ENCODE results near the gene CUL4A. TPM values are rescaled to one million over a fixed set of nuclear protein-coding genes. Genes with fewer than 3 reads are reported as not detected.

Gene CUL4A
- total RNA-seq, 4 donors from 2014 or later: 87.6 to 150 (median 110) TPM

DNA sequence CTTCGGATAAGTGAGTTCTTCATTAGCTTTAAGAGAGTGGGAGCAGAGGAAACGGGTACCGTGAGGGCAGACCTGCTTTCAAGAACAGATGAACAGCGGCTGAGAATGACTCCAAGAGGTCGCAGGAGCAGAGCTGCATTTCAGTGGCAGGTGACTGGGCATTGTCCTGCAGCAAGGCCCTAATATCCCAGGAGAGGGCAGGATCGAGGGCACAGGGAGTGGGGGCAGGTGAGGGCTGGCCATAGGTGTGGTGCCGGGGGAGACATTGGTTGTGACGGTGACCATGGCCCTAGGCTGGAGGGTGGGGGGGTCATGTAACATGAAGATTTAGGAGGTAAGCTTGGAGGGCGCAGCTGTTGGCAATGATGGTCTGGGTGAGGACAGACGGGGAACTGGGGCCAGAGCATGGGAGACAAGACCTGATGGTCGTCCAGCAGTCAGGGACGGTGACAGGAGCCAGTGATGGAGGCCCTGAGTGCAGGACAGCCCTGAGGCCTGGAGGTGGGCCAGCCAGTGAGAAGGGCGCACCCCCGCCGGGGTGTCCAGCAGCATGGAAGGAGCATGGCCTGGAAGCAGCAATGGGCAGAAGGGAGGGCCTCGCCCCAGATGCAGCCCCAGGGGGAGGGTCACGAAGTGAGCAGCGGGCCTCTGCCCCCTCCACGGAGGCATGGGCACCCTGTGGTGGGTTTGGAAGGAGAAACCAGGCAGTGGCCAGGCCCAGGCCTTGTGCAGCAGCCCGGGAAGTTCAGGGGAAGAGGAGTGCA is 58.4 kb downstream of the CUL4A start:
- 87 to 100% methylated on average over 1 to 20 of the region's 20 CpGs for WGBS, 2 donors (ENCODE audit: low coverage in 1 of 2)
- H3K27me3 ChIP-seq: no peaks in the 10 kb centered on the region
- H3K9me3 ChIP-seq: no peaks in the 10 kb centered on the region
- H3K4me1 ChIP-seq: no peaks in the 10 kb centered on the region
- H3K4me3 ChIP-seq: no peak overlapping the region
- intact Hi-C loops (cut with DNase I; ENCODE audit: low total_unique reads): no loop called here
- H3K27ac ChIP-seq: no peak overlapping the region
- DNase-seq: no peak
- in situ Hi-C loops (cut with MboI; ENCODE audit: low pct_ligation_motif_present in 1 of 4, low pct_unique_long_range_greater_than_20kb in 1 of 4, low sequenced_read_pairs in 3 of 4): no loop called here
- TF ChIP-seq EP300 (IDR thresholded peaks at IDR 0.05; ENCODE audit: low read depth) (no peak), POLR2AphosphoS5 (IDR thresholded peaks at IDR 0.05) (no peak), POLR2A (IDR thresholded peaks at IDR 0.05) (no peak)
- TF ChIP-seq, protein P1, sequence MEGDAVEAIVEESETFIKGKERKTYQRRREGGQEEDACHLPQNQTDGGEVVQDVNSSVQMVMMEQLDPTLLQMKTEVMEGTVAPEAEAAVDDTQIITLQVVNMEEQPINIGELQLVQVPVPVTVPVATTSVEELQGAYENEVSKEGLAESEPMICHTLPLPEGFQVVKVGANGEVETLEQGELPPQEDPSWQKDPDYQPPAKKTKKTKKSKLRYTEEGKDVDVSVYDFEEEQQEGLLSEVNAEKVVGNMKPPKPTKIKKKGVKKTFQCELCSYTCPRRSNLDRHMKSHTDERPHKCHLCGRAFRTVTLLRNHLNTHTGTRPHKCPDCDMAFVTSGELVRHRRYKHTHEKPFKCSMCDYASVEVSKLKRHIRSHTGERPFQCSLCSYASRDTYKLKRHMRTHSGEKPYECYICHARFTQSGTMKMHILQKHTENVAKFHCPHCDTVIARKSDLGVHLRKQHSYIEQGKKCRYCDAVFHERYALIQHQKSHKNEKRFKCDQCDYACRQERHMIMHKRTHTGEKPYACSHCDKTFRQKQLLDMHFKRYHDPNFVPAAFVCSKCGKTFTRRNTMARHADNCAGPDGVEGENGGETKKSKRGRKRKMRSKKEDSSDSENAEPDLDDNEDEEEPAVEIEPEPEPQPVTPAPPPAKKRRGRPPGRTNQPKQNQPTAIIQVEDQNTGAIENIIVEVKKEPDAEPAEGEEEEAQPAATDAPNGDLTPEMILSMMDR (IDR thresholded peaks at IDR 0.05): no peak
- peaks cover 0 to 16% (median 1%) of the 10 kb centered on the region in 4 donors for H3K36me3 ChIP-seq

DNA sequence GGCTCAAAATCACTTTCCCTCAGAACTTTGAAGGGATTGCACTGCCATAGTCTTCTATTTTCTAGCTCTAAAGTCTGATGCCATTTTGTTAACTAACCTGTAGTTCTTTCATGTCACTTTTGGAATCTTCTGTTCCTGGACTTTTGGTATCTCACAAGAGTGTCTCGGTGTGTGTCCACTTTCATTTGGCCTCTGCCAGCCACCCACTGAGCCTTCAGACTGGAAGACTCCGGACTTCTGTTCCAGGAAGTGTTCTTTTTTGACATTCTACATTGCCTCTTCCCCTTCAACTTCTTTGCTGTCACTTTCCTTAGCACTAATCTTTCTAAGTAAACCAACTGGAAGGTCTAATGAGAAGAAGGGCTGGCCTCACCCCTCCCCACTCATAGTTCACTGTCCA is 62.6 kb downstream of the CUL4A start:
- intact Hi-C loops (cut with DNase I; ENCODE audit: low total_unique reads): no loop called here
- Histone ChIP-seq H3K36me3 (no peaks in the 10 kb centered on the region), H3K9me3 (no peaks in the 10 kb centered on the region), H3K27ac (no peak overlapping the region), H3K4me1 (peaks cover 0 to 4% (median 0%) of the 10 kb centered on the region in 4 donors), H3K4me3 (no peak overlapping the region), H3K27me3 (no peaks in the 10 kb centered on the region)
- TF ChIP-seq POLR2AphosphoS5 (IDR thresholded peaks at IDR 0.05): no peak
- TF ChIP-seq EP300 (IDR thresholded peaks at IDR 0.05; ENCODE audit: low read depth): no peak
- TF ChIP-seq, protein P1 (IDR thresholded peaks at IDR 0.05): no peak
- no peak for TF ChIP-seq POLR2A (IDR thresholded peaks at IDR 0.05)
- in situ Hi-C loops (cut with MboI; ENCODE audit: low pct_ligation_motif_present in 1 of 4, low pct_unique_long_range_greater_than_20kb in 1 of 4, low sequenced_read_pairs in 3 of 4): loop anchor here in 1 of 4 donors (10.0 kb wide), 1 partner anchor 123 kb away; no protein-coding TSS in a partner anchor
- 88 to 100% methylated on average over 1 to 2 of the region's 2 CpGs for WGBS, 2 donors (ENCODE audit: low coverage in 1 of 2)
- no peak for DNase-seq

DNA sequence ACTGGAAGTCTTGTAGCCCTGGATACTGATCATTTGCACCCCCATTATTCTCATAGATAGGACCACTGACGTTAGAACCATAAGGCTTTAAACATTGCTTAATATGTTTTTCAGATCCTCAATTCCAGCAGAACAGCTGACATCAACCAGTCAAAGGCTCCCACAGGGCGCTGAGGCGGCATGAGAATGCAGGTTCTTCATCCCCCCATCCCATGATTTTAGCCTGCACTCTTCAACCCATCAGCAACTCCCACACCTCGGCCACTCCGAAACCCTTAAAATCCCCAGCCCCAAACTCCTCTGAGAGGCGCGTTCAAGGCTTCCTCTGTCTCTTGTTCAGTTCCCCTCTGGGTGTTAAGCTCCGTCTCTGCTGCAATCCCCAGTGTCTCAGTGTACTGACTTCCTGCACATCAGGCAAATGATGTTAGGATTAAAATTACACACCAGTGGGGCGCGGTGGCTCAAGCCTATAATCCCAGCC is 63.3 kb downstream of the CUL4A start:
- no peak overlapping the region for H3K4me3 ChIP-seq
- in situ Hi-C loops (cut with MboI; ENCODE audit: low pct_ligation_motif_present in 1 of 4, low pct_unique_long_range_greater_than_20kb in 1 of 4, low sequenced_read_pairs in 3 of 4) (loop anchor here in 1 of 4 donors (10.0 kb wide), 1 partner anchor 122 kb away; no protein-coding TSS in a partner anchor), intact Hi-C loops (cut with DNase I; ENCODE audit: low total_unique reads) (no loop called here)
- H3K27ac ChIP-seq: peak overlapping the region in 2 of 4 donors; percentile 5 to 36
- H3K9me3 ChIP-seq: no peaks in the 10 kb centered on the region
- no peaks in the 10 kb centered on the region for H3K36me3 ChIP-seq
- 78 to 89% methylated on average over 3 to 10 of the region's 10 CpGs for WGBS, 2 donors (ENCODE audit: low coverage in 1 of 2)
- TF ChIP-seq EP300 (IDR thresholded peaks at IDR 0.05; ENCODE audit: low read depth): no peak
- TF ChIP-seq POLR2A (IDR thresholded peaks at IDR 0.05): no peak
- TF ChIP-seq POLR2AphosphoS5 (IDR thresholded peaks at IDR 0.05): no peak
- TF ChIP-seq, protein P1 (IDR thresholded peaks at IDR 0.05): no peak
- DNase-seq: no peak
- peaks cover 0 to 4% (median 0%) of the 10 kb centered on the region in 4 donors for H3K4me1 ChIP-seq
- H3K27me3 ChIP-seq: no peaks in the 10 kb centered on the region

DNA sequence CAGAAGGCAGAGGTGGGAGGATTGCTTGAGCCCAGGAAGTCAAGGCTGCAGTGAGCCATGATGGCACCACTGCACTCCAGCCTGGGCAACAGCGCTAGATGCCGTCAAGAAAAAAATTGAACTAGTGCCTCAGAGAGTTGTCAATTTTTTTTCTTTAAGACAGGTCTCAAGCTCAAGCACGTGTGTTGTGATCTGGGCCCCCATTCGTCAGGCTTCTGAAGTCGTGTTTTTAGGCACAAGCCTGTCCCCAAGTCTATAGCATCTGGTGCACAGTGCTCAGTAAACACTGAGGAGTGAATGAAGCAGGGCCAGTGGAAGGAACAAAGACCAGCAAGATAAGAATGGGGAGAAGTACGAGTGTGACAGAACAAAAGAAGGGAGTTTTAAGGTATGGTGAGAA is 63.9 kb downstream of the CUL4A start:
- no peak for DNase-seq
- Histone ChIP-seq H3K4me1 (peaks cover 0 to 4% (median 0%) of the 10 kb centered on the region in 4 donors), H3K27ac (peak overlapping the region in 2 of 4 donors; percentile 5 to 36), H3K4me3 (no peak overlapping the region), H3K36me3 (no peaks in the 10 kb centered on the region), H3K9me3 (no peaks in the 10 kb centered on the region), H3K27me3 (no peaks in the 10 kb centered on the region)
- intact Hi-C loops (cut with DNase I; ENCODE audit: low total_unique reads) (no loop called here), in situ Hi-C loops (cut with MboI; ENCODE audit: low pct_ligation_motif_present in 1 of 4, low pct_unique_long_range_greater_than_20kb in 1 of 4, low sequenced_read_pairs in 3 of 4) (loop anchor here in 1 of 4 donors (10.0 kb wide), 1 partner anchor 121 kb away; no protein-coding TSS in a partner anchor)
- WGBS, 2 donors (ENCODE audit: low coverage in 1 of 2): 82 to 85% methylated on average over 2 to 6 of the region's 6 CpGs
- TF ChIP-seq POLR2AphosphoS5 (IDR thresholded peaks at IDR 0.05) (no peak), POLR2A (IDR thresholded peaks at IDR 0.05) (no peak), EP300 (IDR thresholded peaks at IDR 0.05; ENCODE audit: low read depth) (no peak)
- TF ChIP-seq, protein P1 (IDR thresholded peaks at IDR 0.05): no peak

Data from transverse colon (tissue), 4 donors.